H9 (cell line): ENCODE measurements around the gene SCN5A. TPM values are rescaled to one million over a fixed set of nuclear protein-coding genes. Genes with fewer than 3 reads are reported as not detected.
A peak's percentile ranks its signal among the peaks of the same experiment; 100 is the strongest.

Experiments
- DNase-seq: peaks from one replicate; pipeline ENCODE4 v3.0.0-alpha.2; 2017
- H2AFZ ChIP-seq: one replicate; pipeline ENCODE4 v1.6.1; 2013; ENCODE audit warnings: mild to moderate bottlenecking, low read length, control low read depth, moderate library complexity
- H2AK5ac ChIP-seq: 2 replicates; pipeline ENCODE4 v1.6.1; 2013; ENCODE audit warnings: low read length, control low read depth, mixed read lengths; ENCODE audit not compliant: insufficient read length
- H2BK120ac ChIP-seq: one replicate; pipeline ENCODE4 v1.6.1; 2013; ENCODE audit warnings: low read depth, mild to moderate bottlenecking, low read length, control low read depth, inconsistent platforms; ENCODE audit not compliant: poor library complexity, severe bottlenecking
- H2BK12ac ChIP-seq: 2 replicates; pipeline ENCODE4 v1.6.1; 2013; ENCODE audit warnings: low read length, control low read depth, mixed read lengths, low read depth; ENCODE audit not compliant: insufficient read length
- H2BK15ac ChIP-seq: 2 replicates; pipeline ENCODE4 v1.6.1; 2013; ENCODE audit warnings: low read depth, low read length, control low read depth
- H2BK20ac ChIP-seq: one replicate; pipeline ENCODE4 v1.6.1; 2013; ENCODE audit warnings: low read depth, mild to moderate bottlenecking, low read length, control low read depth, inconsistent platforms; ENCODE audit not compliant: poor library complexity, severe bottlenecking
- H2BK5ac ChIP-seq: 2 replicates; pipeline ENCODE4 v1.6.1; 2013; ENCODE audit warnings: low read length, control low read depth, mixed read lengths; ENCODE audit not compliant: insufficient read length
- H3K14ac ChIP-seq: 2 replicates; pipeline ENCODE4 v1.6.1; 2013; ENCODE audit warnings: low read length, control low read depth; ENCODE audit not compliant: insufficient read depth
- H3K18ac ChIP-seq: 2 replicates; pipeline ENCODE4 v1.6.1; 2013; ENCODE audit warnings: low read depth, mild to moderate bottlenecking, mixed read lengths, low read length, control low read depth; ENCODE audit not compliant: insufficient read length
- H3K23ac ChIP-seq: 2 replicates; pipeline ENCODE4 v1.6.1; 2013; ENCODE audit warnings: low read length, control low read depth, mixed read lengths, low read depth; ENCODE audit not compliant: insufficient read length
- H3K23me2 ChIP-seq: 2 replicates; pipeline ENCODE4 v1.6.1; 2013; ENCODE audit warnings: low read depth, mild to moderate bottlenecking, mixed read lengths, low read length, control low read depth; ENCODE audit not compliant: insufficient read length, poor library complexity, severe bottlenecking
- H3K27ac ChIP-seq: 2 replicates; pipeline ENCODE4 v1.5.1; 2013; ENCODE audit warnings: low read length, control low read depth, mixed read lengths, low read depth; ENCODE audit not compliant: insufficient read length
- H3K27me3 ChIP-seq: 2 replicates; pipeline ENCODE4 v1.6.1; 2013; ENCODE audit warnings: low read length, control low read depth, inconsistent platforms; ENCODE audit not compliant: insufficient read depth
- H3K4ac ChIP-seq: 2 replicates; pipeline ENCODE4 v1.6.1; 2013; ENCODE audit warnings: low read depth, mild to moderate bottlenecking, control low read depth, inconsistent platforms, low read length, moderate library complexity
- H3K4me1 ChIP-seq: 2 replicates; pipeline ENCODE4 v1.6.1; 2013; ENCODE audit warnings: low read length, control low read depth, inconsistent platforms; ENCODE audit not compliant: insufficient read depth
- H3K4me2 ChIP-seq: 2 replicates; pipeline ENCODE4 v1.6.1; 2013; ENCODE audit warnings: low read length, control low read depth, mixed read lengths; ENCODE audit not compliant: insufficient read length, insufficient read depth
- H3K56ac ChIP-seq: 2 replicates; pipeline ENCODE4 v1.6.1; 2013; ENCODE audit warnings: low read depth, mild to moderate bottlenecking, mixed read lengths, low read length, control low read depth; ENCODE audit not compliant: insufficient read length
- H3K79me1 ChIP-seq: 2 replicates; pipeline ENCODE4 v1.6.1; 2013; ENCODE audit warnings: low read depth, mild to moderate bottlenecking, moderate library complexity, low read length, control low read depth, inconsistent platforms; ENCODE audit not compliant: insufficient read depth, poor library complexity, severe bottlenecking
- H3K79me2 ChIP-seq: 2 replicates; pipeline ENCODE4 v1.6.1; 2013; ENCODE audit warnings: low read length, control low read depth, inconsistent platforms; ENCODE audit not compliant: insufficient read depth
- H3K9ac ChIP-seq: 2 replicates; pipeline ENCODE4 v1.6.1; 2013; ENCODE audit warnings: low read length, control low read depth, mixed read lengths; ENCODE audit not compliant: insufficient read length; ENCODE audit errors: extremely low read depth
- H3K9me3 ChIP-seq: one replicate; pipeline ENCODE4 v1.6.1; 2013; ENCODE audit warnings: low read depth, low read length, inconsistent platforms; ENCODE audit not compliant: control insufficient read depth
- H3T11ph ChIP-seq: one replicate; pipeline ENCODE4 v1.6.1; 2013; ENCODE audit warnings: mild to moderate bottlenecking, low read length, control low read depth, inconsistent platforms
- H4K20me1 ChIP-seq: one replicate; pipeline ENCODE4 v1.6.1; 2013; ENCODE audit not compliant: control insufficient read depth, insufficient read length, insufficient read depth
- H4K5ac ChIP-seq: 2 replicates; pipeline ENCODE4 v1.6.1; 2013; ENCODE audit warnings: low read depth, mild to moderate bottlenecking, mixed read lengths, low read length, control low read depth; ENCODE audit not compliant: insufficient read length
- H4K8ac ChIP-seq: replicated peaks from 2 replicates; pipeline ENCODE4 v1.6.1; 2013; ENCODE audit warnings: low read length, control low read depth, mixed read lengths, low read depth; ENCODE audit not compliant: insufficient read length
- H4K91ac ChIP-seq: 2 replicates; pipeline ENCODE4 v1.6.1; 2013; ENCODE audit warnings: low read depth, mild to moderate bottlenecking, moderate library complexity, mixed read lengths, low read length, control low read depth; ENCODE audit not compliant: insufficient read length
- H3K27ac Mint-ChIP-seq, 3 experiments: 2 replicates in 2 of 3; 3 replicates in 1 of 3; pipeline ENCODE4 v1.8.0; 2020 to 2021; ENCODE audit warnings: mixed read lengths in 3 of 3, mild to moderate bottlenecking in 1 of 3, moderate library complexity in 1 of 3
- H3K27me3 Mint-ChIP-seq: 2 replicates; pipeline ENCODE4 v1.8.0; 2021; ENCODE audit warnings: low read depth, mild to moderate bottlenecking, moderate library complexity, mixed read lengths
- H3K36me3 Mint-ChIP-seq, 3 experiments: 2 replicates in 2 of 3; 3 replicates in 1 of 3; pipeline ENCODE4 v1.8.0; 2020 to 2021; ENCODE audit warnings: low read depth in 3 of 3, mixed read lengths in 3 of 3; ENCODE audit not compliant: insufficient read depth in 1 of 3
- H3K4me1 Mint-ChIP-seq, 2 experiments: 2 replicates each; pipeline ENCODE4 v1.8.0; 2020; ENCODE audit warnings: mixed read lengths in 2 of 2
- H3K4me3 Mint-ChIP-seq, 2 experiments: 2 replicates in 1 of 2; 3 replicates in 1 of 2; pipeline ENCODE4 v1.8.0; 2020 to 2021; ENCODE audit warnings: mild to moderate bottlenecking in 2 of 2, mixed read lengths in 2 of 2, moderate library complexity in 1 of 2
- H3K9me3 Mint-ChIP-seq, 2 experiments: 2 replicates in 1 of 2; 3 replicates in 1 of 2; pipeline ENCODE4 v1.8.0; 2020; ENCODE audit warnings: mild to moderate bottlenecking in 2 of 2, mixed read lengths in 2 of 2, moderate library complexity in 1 of 2
- WGBS: extraction: QIAGEN DNeasy Blood & Tissue Kit; methylation state at CpG from one replicate; pipeline ENCODE4 v1.1.7; 2013; ENCODE audit warnings: missing lambda C conversion rate, low lambda C conversion rate, mixed read lengths; ENCODE audit not compliant: insufficient read length; ENCODE audit errors: extremely low coverage; 5-methylcytosine and 5-hydroxymethylcytosine counted together
- total RNA-seq: library from RNA; stranded (reverse); gene quantifications from 2 replicates; pipeline ENCODE4 v1.2.1, GENCODE V29; 2021
- TF ChIP-seq, protein P1 (sequence below): fragments of 200-600 bp; sonication (generic); conservative IDR thresholded peaks from 3 replicates; pipeline ENCODE4 v1.8.0; 2021; ENCODE audit warnings: antibody characterized with exemption, mild to moderate bottlenecking

Gene SCN5A
- total RNA-seq, 1 experiment from 2014 or later, result 6.5 TPM

GRCh38 chr3:38657369-38657768, 7.9 kb upstream of the SCN5A start:
- Histone ChIP-seq H3K4me2 (no peak overlapping the region), H3K4me1 (peaks cover 3% of the 10 kb centered on the region)
- 0 out of 7 replicates have a peak, but pooled peaks cover 0 to 4% (median 0%) of the 10 kb centered on the region in 3 experiments for H3K36me3 Mint-ChIP-seq

More at GRCh38 chr3:38657369-38657768, 7.9 kb upstream of the SCN5A start:
- Mint-ChIP-seq H3K4me1 (peaks cover 30% of the 10 kb centered on the region in 2 experiments), H3K9me3 (peaks cover 3% of the 10 kb centered on the region in 2 experiments; a peak in 4 of 5 replicates), H3K27ac (no peak overlapping the region), H3K27me3 (peaks cover 15% of the 10 kb centered on the region), H3K4me3 (no peak overlapping the region)
- no peak overlapping the region for H3T11ph ChIP-seq
- no peak overlapping the region for H3K27ac ChIP-seq
- H3K79me2 ChIP-seq, result no peaks in the 10 kb centered on the region
- H3K9ac ChIP-seq, result no peak overlapping the region
- H2BK5ac ChIP-seq, result no peak overlapping the region
- H3K79me1 ChIP-seq, result no peaks in the 10 kb centered on the region
- no peak overlapping the region for H3K56ac ChIP-seq
- no peak overlapping the region for H3K18ac ChIP-seq
- TF ChIP-seq, protein P1, sequence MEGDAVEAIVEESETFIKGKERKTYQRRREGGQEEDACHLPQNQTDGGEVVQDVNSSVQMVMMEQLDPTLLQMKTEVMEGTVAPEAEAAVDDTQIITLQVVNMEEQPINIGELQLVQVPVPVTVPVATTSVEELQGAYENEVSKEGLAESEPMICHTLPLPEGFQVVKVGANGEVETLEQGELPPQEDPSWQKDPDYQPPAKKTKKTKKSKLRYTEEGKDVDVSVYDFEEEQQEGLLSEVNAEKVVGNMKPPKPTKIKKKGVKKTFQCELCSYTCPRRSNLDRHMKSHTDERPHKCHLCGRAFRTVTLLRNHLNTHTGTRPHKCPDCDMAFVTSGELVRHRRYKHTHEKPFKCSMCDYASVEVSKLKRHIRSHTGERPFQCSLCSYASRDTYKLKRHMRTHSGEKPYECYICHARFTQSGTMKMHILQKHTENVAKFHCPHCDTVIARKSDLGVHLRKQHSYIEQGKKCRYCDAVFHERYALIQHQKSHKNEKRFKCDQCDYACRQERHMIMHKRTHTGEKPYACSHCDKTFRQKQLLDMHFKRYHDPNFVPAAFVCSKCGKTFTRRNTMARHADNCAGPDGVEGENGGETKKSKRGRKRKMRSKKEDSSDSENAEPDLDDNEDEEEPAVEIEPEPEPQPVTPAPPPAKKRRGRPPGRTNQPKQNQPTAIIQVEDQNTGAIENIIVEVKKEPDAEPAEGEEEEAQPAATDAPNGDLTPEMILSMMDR, result no peak
- no peak overlapping the region for H2AK5ac ChIP-seq
- H2BK20ac ChIP-seq, result no peak overlapping the region
- no peaks in the 10 kb centered on the region for H3K23me2 ChIP-seq
- peak overlapping the region; percentile 24; the same call in 1 of the 2 replicates for H2BK15ac ChIP-seq
- no peak overlapping the region for H3K14ac ChIP-seq
- H4K8ac ChIP-seq, result no peak overlapping the region
- no peaks in the 10 kb centered on the region for H3K27me3 ChIP-seq
- WGBS, result no CpG with 5 or more reads among the region's 5 CpGs
- no peaks in the 10 kb centered on the region for H4K20me1 ChIP-seq
- no peak overlapping the region for H2BK120ac ChIP-seq
- H4K5ac ChIP-seq, result no peak overlapping the region
- no peaks in the 10 kb centered on the region for H3K9me3 ChIP-seq
- no peak overlapping the region for H2AFZ ChIP-seq
- no peak overlapping the region for H2BK12ac ChIP-seq
- no peak overlapping the region for H3K23ac ChIP-seq
- no peak overlapping the region for H4K91ac ChIP-seq
- peak; percentile 34 for DNase-seq
- H3K4ac ChIP-seq, result no peak overlapping the region
